ENCODE measurements around the gene CNGB1. TPM values are rescaled to one million over a fixed set of nuclear protein-coding genes. Genes with fewer than 3 reads are reported as not detected.

The CNGB1 gene
- total RNA-seq, 3 donors from 2014 or later (not counting 1 experiment from before 2014, with no cell fraction given): not detected

DNA sequence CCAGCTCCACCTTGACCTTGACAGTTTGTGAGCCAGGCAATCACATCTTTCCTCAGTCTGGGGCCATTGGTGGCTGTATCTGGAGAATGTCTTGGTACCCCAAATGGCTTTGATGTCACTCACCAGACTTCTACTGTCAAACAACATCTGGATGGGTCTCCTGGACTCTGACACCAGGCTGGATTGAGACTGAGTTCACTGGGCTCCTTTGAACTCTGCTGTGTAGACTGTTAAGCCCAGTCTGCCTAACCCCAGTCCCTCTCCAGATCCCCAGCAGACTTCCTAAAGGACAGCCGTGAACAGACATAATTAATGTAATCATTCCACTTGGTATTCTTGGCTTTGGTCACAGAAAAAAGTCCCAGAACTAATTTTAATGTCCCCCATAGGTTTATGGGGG is 84.5 kb downstream of the CNGB1 start:
- Mint-ChIP-seq H3K27me3 (ENCODE audit: low read depth in 2 of 2) (peaks cover 9 to 29% of the 10 kb centered on the region in 2 donors), H3K27ac (no peak overlapping the region), H3K9me3 (no peaks in the 10 kb centered on the region), H3K4me3 (no peak overlapping the region), H3K4me1 (peaks cover 38 to 43% of the 10 kb centered on the region in 2 donors), H3K36me3 (no peaks in the 10 kb centered on the region)
- Histone ChIP-seq H3K4me1 (ENCODE audit: control insufficient read depth, insufficient read depth, low read length) (peaks cover 32% of the 10 kb centered on the region), H3K36me3 (ENCODE audit: control insufficient read depth, insufficient read depth, low read length) (no peaks in the 10 kb centered on the region), H3K4me3 (ENCODE audit: low read length) (no peak overlapping the region), H3K9me3 (ENCODE audit: control insufficient read depth, insufficient read depth, low read length) (no peaks in the 10 kb centered on the region), H3K27me3 (ENCODE audit: control insufficient read depth, insufficient read depth, low read length) (peaks cover 3% of the 10 kb centered on the region), H3K27ac (ENCODE audit: low read length) (no peak overlapping the region)
- intact Hi-C loops (cut with micrococcal nuclease): loop anchor here (10.0 kb wide), 1 partner anchor 408 kb away; the partner anchor contains the start of gene PRSS54
- ATAC-seq (no peak), DNase-seq (no peak)
- TF ChIP-seq, protein P1, sequence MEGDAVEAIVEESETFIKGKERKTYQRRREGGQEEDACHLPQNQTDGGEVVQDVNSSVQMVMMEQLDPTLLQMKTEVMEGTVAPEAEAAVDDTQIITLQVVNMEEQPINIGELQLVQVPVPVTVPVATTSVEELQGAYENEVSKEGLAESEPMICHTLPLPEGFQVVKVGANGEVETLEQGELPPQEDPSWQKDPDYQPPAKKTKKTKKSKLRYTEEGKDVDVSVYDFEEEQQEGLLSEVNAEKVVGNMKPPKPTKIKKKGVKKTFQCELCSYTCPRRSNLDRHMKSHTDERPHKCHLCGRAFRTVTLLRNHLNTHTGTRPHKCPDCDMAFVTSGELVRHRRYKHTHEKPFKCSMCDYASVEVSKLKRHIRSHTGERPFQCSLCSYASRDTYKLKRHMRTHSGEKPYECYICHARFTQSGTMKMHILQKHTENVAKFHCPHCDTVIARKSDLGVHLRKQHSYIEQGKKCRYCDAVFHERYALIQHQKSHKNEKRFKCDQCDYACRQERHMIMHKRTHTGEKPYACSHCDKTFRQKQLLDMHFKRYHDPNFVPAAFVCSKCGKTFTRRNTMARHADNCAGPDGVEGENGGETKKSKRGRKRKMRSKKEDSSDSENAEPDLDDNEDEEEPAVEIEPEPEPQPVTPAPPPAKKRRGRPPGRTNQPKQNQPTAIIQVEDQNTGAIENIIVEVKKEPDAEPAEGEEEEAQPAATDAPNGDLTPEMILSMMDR (IDR thresholded peaks at IDR 0.05): no peak
- WGBS (ENCODE audit: insufficient coverage): no CpG with 5 or more reads among the region's 1 CpG

DNA sequence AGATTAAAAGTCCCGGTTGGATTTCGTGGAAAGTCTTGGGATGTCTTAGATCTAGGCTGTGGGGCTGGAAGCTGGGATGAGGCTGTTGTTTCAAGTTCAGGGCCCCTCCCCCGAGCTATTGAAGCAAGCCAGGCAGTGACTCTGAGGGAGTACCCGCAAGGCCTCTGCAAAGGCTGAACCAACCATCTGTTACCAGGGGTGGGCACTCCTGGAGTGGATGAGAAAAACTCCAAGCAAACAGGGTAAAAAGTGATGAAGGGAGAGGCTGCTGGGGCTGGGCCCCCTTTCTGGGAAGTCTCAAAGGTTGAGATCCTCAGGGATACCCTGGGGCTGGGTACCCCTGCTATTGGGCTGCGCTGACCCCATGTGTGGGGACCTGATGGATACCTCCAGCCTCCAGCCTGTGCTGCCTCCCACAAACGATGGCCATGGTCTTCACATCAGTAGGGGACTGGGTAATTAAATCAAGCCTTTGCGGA is 86.2 kb downstream of the CNGB1 start:
- peaks cover 28 to 30% of the 10 kb centered on the region in 2 donors for H3K4me1 Mint-ChIP-seq
- Histone ChIP-seq H3K9me3 (ENCODE audit: control insufficient read depth, insufficient read depth, low read length) (no peaks in the 10 kb centered on the region), H3K27me3 (ENCODE audit: control insufficient read depth, insufficient read depth, low read length) (peaks cover 3% of the 10 kb centered on the region), H3K27ac (ENCODE audit: low read length) (no peak overlapping the region), H3K4me3 (ENCODE audit: low read length) (no peak overlapping the region), H3K36me3 (ENCODE audit: control insufficient read depth, insufficient read depth, low read length) (no peaks in the 10 kb centered on the region), H3K4me1 (ENCODE audit: control insufficient read depth, insufficient read depth, low read length) (peaks cover 15% of the 10 kb centered on the region)
- WGBS (ENCODE audit: insufficient coverage): 80% methylated on average over 7 of the region's 7 CpGs
- no peak for ATAC-seq
- no peak overlapping the region for H3K4me3 Mint-ChIP-seq
- no peaks in the 10 kb centered on the region for H3K36me3 Mint-ChIP-seq
- DNase-seq: no peak
- H3K9me3 Mint-ChIP-seq: no peaks in the 10 kb centered on the region
- TF ChIP-seq, protein P1 (IDR thresholded peaks at IDR 0.05): no peak
- peaks cover 9 to 29% of the 10 kb centered on the region in 2 donors for H3K27me3 Mint-ChIP-seq (ENCODE audit: low read depth in 2 of 2)
- intact Hi-C loops (cut with micrococcal nuclease): loop anchor here (10.0 kb wide), 1 partner anchor 410 kb away; the partner anchor contains the start of gene PRSS54
- peak overlapping the region in 1 of 2 donors; percentile 7 for H3K27ac Mint-ChIP-seq

DNA sequence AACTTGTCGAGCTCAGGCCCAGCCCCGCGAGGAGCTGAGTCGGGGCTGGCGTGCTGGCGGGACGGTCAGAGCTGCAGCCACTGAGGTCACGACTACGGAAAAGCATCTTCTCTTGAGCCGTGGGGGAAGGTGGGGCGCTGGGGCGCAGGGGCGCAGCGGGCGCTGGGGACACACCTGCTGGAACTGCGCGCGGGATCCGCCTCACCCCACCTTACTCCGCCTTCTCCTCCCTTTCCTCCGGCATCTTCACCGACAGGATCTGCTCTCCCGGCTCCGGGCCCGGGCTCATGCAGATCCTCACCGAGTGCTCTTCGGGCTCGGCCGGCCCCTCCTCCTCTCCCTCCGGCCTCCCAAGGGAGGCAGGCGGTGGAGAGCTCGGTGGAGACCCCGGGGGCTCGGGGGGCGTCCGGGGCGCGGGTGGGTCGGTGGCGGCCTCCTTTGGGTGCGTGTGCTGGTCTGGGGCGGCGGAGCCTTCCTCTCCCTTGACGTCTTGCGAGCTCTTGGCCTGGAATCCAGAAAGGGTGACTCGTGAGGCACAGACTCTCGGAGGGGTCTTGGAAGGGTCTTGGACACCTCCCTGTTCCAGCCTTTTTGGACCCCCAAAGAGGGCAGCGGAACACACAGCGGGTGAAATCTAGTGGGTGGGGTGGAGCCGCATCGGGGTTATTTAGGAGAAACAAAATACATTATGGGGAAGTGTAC is 86.8 kb downstream of the CNGB1 start:
- TF ChIP-seq, protein P1 (IDR thresholded peaks at IDR 0.05): no peak

More for the DNA sequence above, 86.8 kb downstream of the CNGB1 start:
- Mint-ChIP-seq H3K4me3 (peak overlapping the region; percentile 45), H3K9me3 (no peaks in the 10 kb centered on the region), H3K27ac (no peak overlapping the region), H3K27me3 (ENCODE audit: low read depth in 2 of 2) (peaks cover 9 to 29% of the 10 kb centered on the region in 2 donors), H3K4me1 (peaks cover 23 to 24% of the 10 kb centered on the region in 2 donors), H3K36me3 (no peaks in the 10 kb centered on the region)
- H3K27me3 ChIP-seq (ENCODE audit: control insufficient read depth, insufficient read depth, low read length): peaks cover 3% of the 10 kb centered on the region
- DNase-seq (no peak), ATAC-seq (peak in 1 of 3 donors; percentile 32)
- peaks cover 9% of the 10 kb centered on the region for H3K4me1 ChIP-seq (ENCODE audit: control insufficient read depth, insufficient read depth, low read length)
- no peak overlapping the region for H3K27ac ChIP-seq (ENCODE audit: low read length)
- no peak overlapping the region for H3K4me3 ChIP-seq (ENCODE audit: low read length)
- H3K36me3 ChIP-seq (ENCODE audit: control insufficient read depth, insufficient read depth, low read length): no peaks in the 10 kb centered on the region
- WGBS (ENCODE audit: insufficient coverage): 35% methylated on average over 51 of the region's 51 CpGs
- intact Hi-C loops (cut with micrococcal nuclease): loop anchor here (10.0 kb wide), 1 partner anchor 411 kb away; the partner anchor contains the start of gene PRSS54
- no peaks in the 10 kb centered on the region for H3K9me3 ChIP-seq (ENCODE audit: control insufficient read depth, insufficient read depth, low read length)

All from natural killer cell (primary cell).